GM13976 (cell line): ENCODE measurements around the gene PMVK.

Source experiments
- DNase-seq: peaks from one replicate; pipeline ENCODE4 v3.0.0; 2012; ENCODE audit warnings: low spot score
- CTCF ChIP-seq: IDR thresholded peaks from 2 replicates; pipeline ENCODE4 v1.5.1; 2012; ENCODE audit warnings: borderline replicate concordance, mild to moderate bottlenecking; ENCODE audit not compliant: insufficient read depth; ENCODE audit errors: extremely low read depth, missing control alignments, control extremely low read depth
- in situ Hi-C: fragments of 300-500 bp; cut with MboI; formaldehyde crosslinking; loops from one replicate; pipeline ENCODE4 v1.12.0; 2022; ENCODE audit warnings: low sequenced_read_pairs, mixed read lengths, inconsistent platforms; ENCODE audit not compliant: unreplicated experiment

Gene PMVK

GRCh38 chr1:154960446-154961136 lies 24.1 kb upstream of the PMVK start:
- DNase-seq = no peak
- in situ Hi-C loops = no loop called here
- TF ChIP-seq CTCF = no peak

- no peak for TF ChIP-seq CTCF
- in situ Hi-C loops = no loop called here
- no peak for DNase-seq
Measured at GRCh38 chr1:154959426-154959780, 22.9 kb upstream of the PMVK start.

GRCh38 chr1:154958681-154959425 lies 22.3 kb upstream of the PMVK start:
- no peak for TF ChIP-seq CTCF
- DNase-seq = no peak
- in situ Hi-C loops = no loop called here

GRCh38 chr1:154958036-154958435 lies 21.5 kb upstream of the PMVK start:
- TF ChIP-seq CTCF = no peak
- DNase-seq = no peak
- in situ Hi-C loops = no loop called here

- DNase-seq = no peak
- TF ChIP-seq CTCF = no peak
- in situ Hi-C loops = no loop called here
Measured at GRCh38 chr1:154957091-154957657, 20.7 kb upstream of the PMVK start.

GRCh38 chr1:154956544-154956941 lies 20.0 kb upstream of the PMVK start:
- in situ Hi-C loops = no loop called here
- DNase-seq = no peak
- TF ChIP-seq CTCF = no peak
